NCI-H510A treated with DMSO at 0.1 percent for 48 hours (cell line): ENCODE results near the gene TSPEAR.
"Not testable (repeated sequence)": the region's sequence is repeated elsewhere in the genome, so short reads cannot be mapped to it uniquely, and the experiment has no call there.

Source experiments
- DNase-seq: peaks from one replicate; lab custom pipeline; 2025; lab: John Stamatoyannopoulos, UW

TSPEAR gene

GRCh38 chr21:44702111-44702972, 9.0 kb downstream of the TSPEAR start:
- no peak for DNase-seq

DNA sequence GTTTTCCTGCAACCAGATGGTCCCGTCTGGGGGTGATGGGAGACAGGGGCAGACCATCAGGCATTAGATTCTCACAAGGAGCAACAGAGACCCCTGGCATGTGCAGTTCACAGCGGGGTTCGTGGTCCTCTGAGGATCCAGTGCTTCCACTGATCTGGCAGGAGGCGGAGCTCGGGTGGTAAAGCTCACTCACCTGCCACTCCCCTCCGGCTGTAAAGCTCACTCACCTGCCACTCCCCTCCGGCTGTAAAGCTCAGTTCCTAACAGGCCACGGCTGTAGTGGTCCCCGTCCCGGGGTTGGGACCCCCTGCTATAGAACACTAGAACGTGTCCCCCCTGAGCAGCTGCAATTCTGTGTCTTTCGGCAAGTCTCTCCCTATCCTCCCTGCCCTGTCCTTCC, 9.8 kb downstream of the TSPEAR start:
- DNase-seq: no peak

GRCh38 chr21:44701023-44701400, 10.4 kb downstream of the TSPEAR start:
- DNase-seq: no peak

DNA sequence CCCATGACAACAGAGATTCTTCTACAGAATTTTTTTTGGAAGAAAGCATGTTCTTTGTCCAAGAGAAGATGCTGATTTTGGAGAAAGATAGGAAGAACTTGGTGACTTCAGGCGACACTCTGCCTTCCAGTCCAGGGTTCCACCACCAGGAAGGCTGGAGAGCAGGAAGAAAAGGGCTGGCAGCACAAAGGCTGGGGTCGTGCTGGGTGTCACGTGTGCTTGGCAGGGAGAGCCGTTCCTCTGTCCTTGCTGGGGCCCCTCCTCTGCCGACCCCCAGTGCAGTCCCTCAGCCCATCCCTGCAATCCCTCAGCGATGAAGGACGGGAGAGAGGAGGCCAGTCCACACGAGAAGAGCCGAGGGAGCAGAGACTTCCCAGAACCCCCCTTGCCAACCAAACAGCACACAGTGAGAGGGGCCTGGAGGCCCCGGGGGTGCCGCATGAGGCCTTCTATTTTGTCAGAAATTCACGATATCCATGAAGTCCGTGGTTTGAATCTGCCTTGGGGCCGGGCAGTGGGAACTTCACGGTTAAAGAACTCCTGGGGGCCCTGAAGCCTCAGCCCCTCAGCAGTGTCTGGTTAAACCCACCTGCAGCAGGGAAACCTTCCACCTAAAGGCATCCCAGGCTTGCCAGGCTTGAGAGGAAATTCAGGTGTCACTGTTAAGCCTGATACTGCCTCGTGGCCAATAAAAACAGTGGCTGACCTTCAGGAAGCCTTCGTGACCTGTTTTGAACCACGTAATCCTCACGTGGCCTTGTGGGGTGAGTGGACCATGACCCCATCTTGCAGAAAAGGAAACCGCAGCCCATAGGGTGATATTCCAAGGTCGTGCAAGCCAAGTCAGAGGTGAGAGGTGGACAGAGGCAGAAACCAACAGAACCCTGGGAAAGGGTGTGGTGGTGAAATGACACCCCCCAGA, 11.0 kb downstream of the TSPEAR start:
- DNase-seq: no peak

DNA sequence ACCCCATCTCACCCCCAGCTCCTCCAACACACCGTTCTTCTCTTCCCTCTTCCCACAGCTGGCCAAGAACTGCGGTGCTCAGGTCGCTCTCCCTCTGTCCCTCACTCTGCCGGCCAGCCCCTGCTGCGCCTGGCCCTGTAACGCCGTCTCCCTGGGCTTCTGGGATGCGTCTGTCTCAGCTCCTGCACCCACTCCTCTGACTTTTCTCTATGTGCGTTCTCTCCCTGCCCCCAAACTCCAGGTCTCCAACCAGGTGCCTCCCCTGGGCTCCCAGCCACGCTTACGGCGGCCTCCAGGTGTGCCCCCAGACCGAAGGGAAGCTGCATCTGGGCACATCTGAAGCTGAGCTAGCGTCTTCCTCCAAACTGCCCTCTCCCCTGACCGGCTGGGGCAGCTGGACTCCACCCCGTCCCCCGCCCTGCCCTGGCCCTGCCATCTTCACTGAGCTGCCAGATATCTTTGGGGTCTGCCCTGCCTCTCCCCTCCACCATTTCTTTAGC, 11.8 kb downstream of the TSPEAR start:
- DNase-seq: no peak

DNA sequence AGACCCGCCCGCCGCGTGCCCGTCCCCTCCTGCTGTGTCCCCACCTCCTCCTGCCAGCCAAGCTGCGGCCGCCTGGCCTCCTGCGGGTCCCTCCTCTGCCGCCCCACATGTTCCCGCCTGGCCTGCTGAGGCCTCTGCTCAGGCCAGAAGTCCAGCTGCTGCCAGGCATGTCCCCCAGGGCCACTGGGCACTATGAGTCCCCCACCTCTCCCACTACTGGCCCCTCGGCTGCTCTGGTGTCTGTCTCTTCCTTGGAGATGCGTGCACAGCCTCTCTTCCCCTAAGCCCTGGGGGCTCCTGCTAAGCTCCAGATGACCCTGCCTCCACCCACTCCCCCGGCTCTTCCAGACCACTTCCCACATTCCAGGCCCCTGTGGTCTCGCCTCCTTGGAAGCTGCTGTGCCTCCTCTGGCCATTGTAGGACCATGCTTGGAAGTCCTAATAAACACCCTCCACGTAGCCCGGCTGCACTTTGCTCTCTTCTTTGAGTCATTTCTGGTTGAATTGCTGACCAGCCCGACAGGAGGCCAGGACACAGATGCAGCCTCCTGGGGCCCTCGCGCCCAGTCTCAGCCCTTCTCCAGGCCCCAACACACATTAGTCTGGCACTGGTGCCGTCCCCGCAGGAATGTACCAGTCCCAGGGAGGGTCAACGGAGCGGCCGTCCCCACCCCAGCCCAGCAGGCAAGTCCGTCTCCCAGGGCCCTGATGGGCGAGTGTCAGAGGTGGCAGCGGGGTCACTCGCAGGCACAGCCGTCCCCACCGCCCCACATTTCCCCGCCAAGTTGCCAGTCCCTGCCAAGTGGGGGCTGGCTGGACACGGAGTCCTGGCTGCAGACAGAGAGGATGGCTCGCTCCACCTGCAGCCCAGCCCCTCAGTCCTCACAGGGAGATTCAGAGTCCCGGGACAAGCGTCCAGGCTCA, 13.3 kb downstream of the TSPEAR start:
- no peak for DNase-seq

GRCh38 chr21:44697172-44697810, 14.1 kb downstream of the TSPEAR start, which contains the start of gene KRTAP10-12:
Gene KRTAP10-12 (plus strand): TSS chr21:44697172. CDS start chr21:44697202, 30 bp downstream.
- not testable (repeated sequence) for DNase-seq

- no peak for DNase-seq
Measured at GRCh38 chr21:44696572-44696971, 14.8 kb downstream of the TSPEAR start.

DNA sequence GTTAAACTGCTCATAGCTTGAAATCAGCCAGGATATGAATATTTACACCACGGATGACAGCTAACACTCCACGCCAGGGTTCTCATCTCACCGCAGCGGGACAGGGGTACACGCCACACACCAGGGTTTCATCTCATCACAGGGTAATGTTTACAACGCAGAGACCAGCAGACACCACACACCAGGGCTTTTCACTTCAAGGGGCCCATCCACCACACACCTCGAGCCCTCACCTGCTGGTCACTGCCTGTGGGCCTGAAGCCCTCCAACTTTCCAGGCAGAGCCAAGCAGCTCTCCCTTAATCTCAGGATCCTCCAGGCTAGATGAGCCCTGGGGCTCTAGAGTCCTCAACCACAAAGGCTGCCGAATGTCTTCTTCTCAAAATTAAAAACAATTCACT, 15.7 kb downstream of the TSPEAR start:
- DNase-seq: no peak

DNA sequence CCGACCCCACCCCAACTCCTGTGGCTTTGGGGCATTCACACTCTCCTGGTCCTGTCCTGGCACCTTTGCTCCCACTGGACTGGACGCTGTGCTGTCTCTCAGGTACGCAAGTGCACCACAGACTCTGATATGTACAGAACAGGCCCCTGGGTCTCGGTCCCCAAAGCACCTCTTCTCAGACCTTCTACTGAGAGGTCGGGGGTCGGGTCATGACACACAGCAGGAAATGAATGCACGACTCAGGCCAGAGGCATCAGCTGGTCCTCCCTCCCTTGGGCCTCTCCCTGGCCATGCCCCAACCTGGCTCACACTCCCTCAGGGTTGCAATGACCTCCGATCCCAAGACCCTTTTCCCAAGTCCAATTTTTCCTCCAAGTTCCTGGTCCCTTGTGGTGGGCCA, 16.2 kb downstream of the TSPEAR start:
- DNase-seq: no peak

GRCh38 chr21:44694776-44695175, 16.6 kb downstream of the TSPEAR start:
- no peak for DNase-seq

- DNase-seq: no peak
Measured at GRCh38 chr21:44692798-44693512, 18.4 kb downstream of the TSPEAR start.

GRCh38 chr21:44691686-44692085, 19.7 kb downstream of the TSPEAR start:
- DNase-seq: no peak

DNA sequence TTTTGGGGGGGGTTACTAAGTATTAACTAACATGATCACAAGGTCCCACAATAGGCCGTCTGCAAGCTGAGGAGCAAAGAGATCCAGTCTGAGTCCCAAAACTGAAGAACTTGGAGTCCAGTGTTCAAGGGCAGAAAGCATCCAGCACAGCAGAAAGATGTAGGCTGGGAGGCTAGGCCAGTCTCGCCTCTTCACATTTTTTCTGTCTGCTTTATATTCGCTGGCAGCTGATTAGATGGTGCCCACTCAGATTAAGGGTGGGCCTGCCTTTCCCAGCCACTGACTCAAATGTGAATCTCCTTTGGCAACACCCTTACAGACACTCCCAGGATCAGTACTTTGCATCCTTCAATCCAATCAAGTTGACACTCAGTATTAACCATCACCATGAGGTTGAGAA, 21.6 kb downstream of the TSPEAR start:
- DNase-seq: not testable (repeated sequence)

GRCh38 chr21:44687671-44688070, 23.7 kb downstream of the TSPEAR start:
- DNase-seq: peak; percentile 22

GRCh38 chr21:44686843-44687561, 24.4 kb downstream of the TSPEAR start:
- DNase-seq: no peak

- DNase-seq: no peak
Measured at GRCh38 chr21:44686000-44686781, 25.2 kb downstream of the TSPEAR start.

- DNase-seq: not testable (repeated sequence)
Measured at GRCh38 chr21:44685050-44685449, 26.3 kb downstream of the TSPEAR start.

GRCh38 chr21:44684483-44684882, 26.9 kb downstream of the TSPEAR start:
- DNase-seq: no peak
